SW 1271 (cell line): Measurements from ENCODE around the gene KCNQ5.
"Not testable (repeated sequence)": the region's sequence is repeated elsewhere in the genome, so short reads cannot be mapped to it uniquely, and the experiment has no call there.

ENCODE experiments used
- DNase-seq, 2 experiments: peaks; one replicate each; lab custom pipeline; 2025; lab: John Stamatoyannopoulos, UW

KCNQ5 gene

GRCh38 chr6:72621291-72622093 is at the start of gene KCNQ5:
Gene KCNQ5 (plus strand): TSS chr6:72622064.
- DNase-seq, result no peak

DNA sequence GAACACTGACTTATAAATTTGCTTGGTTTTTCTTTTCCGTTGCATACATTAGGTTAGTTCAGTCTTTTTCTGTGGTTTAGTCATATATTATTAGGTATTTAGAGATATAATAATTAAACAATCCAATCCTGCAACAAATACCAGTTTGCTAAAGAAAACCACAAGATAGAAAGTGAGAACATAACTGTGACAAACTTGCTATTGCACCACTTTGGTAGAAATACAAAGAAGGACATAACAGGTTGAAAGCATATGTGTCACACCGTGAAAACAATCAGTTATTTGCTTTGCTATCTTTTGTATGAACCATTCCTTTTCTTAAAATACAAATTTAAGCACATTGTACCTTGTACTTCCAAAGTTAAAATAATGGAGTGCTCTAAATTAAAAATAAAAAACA is 42.0 kb upstream of the KCNQ5 start:
- DNase-seq, result no peak

DNA sequence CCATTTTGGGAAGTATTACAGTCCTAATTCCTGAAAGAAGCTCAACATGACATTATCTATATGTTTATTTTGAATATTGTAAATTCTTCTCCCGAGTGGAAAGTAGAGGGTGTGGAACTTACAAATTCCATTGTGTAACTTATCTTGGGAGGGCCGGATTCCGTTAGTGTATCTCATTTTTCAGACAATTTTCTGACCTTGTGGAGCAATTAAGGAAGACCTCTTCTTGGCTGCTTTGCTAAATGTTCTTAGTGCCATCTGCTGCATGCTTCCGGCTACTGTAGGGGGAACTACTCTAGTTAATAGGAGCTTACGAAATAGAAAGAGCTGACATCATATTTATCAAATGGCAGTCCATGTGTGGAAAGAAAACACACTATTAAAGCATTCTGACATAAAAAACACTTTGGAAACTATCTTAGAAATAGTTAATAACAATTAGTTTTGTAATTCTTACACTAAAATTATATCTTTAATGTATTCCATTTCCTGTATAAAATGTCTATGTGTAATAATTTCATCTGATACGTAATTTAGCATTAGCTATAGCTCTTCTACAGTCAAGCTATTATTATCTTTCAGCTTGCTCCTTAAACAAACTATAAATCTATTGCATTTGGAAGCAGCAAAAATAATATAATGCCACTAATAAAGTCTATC is 41.5 kb upstream of the KCNQ5 start:
- DNase-seq, result peak; percentile 34 to 81

GRCh38 chr6:72580950-72581349 is 40.9 kb upstream of the KCNQ5 start:
- not testable (repeated sequence) for DNase-seq

DNA sequence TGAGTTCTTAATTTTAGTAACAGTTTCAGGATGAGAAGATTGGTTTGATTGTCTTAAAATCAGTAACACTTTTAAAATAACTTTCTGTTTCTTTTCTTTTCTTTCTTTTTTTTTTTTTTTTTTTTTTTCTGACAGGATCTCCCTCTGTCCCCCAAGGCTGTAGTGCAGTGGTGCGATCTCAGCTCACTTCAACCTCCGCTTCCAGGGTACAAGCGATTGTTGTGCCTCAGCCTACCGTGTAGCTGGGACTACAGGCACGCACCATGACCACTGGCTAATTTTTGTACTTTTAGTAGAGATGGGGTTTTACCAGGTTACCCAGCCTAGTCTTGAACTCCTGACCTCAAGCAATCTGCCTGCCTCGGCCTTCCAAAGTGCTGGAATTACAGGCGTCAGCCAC is 33.7 kb upstream of the KCNQ5 start:
- DNase-seq, result no peak

GRCh38 chr6:72589096-72589495 is 32.8 kb upstream of the KCNQ5 start:
- no peak for DNase-seq

DNA sequence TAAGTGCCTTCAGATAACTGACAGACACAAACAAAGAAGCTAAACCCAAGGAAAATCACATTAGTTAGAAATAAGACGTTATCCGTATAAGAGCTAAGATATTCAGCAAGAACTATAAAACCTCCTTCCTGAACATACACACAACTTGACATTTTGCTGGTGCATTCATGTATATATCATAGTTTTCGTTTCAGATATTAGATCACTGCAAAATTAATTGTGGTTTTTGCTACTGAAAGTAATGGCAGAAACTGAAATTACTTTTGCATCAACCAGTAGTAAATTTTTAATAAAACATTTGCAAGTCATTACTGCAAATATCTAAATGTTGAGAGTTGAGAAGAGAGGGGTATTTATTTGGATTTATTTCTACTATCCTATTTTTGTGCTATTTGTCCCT is 26.1 kb upstream of the KCNQ5 start:
- DNase-seq, result no peak

- peak in 1 of 2 experiments; percentile 36 for DNase-seq
Observed at GRCh38 chr6:72616406-72617015, 5.4 kb upstream of the KCNQ5 start.

- no peak for DNase-seq
Observed at GRCh38 chr6:72617721-72618120, 4.1 kb upstream of the KCNQ5 start.

GRCh38 chr6:72619883-72620696 is 1.8 kb upstream of the KCNQ5 start:
- DNase-seq, result no peak

GRCh38 chr6:72620871-72621290 is 983 bp upstream of the KCNQ5 start:
- DNase-seq, result no peak

DNA sequence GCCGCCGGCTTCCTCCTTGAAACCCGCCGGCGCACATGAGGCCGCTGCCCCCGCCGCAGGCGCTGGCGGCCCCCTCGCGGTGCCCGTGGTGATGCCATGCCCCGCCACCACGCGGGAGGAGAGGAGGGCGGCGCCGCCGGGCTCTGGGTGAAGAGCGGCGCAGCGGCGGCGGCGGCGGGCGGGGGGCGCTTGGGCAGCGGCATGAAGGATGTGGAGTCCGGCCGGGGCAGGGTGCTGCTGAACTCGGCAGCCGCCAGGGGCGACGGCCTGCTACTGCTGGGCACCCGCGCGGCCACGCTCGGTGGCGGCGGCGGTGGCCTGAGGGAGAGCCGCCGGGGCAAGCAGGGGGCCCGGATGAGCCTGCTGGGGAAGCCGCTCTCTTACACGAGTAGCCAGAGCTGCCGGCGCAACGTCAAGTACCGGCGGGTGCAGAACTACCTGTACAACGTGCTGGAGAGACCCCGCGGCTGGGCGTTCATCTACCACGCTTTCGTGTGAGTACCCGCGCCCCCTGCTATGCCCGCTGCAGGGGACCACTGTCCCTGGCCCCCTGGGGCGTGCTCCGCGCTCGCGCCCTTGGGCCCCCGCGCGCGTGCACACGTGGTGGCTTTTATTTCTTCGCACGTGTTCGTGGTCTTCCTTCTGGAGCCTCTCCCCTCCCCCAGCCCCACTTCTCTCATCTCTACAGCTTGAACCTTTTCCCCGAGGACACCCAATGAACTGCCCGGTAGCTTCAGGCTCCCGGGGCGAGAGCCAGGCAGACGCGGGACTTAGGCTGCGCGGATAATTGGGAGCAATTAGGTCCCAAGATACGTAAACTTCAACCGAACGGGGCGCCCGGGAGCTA is 453 bp downstream of the KCNQ5 start:
- peak; percentile 12 to 39 for DNase-seq

- no peak for DNase-seq
Observed at GRCh38 chr6:72623808-72624207, 1.9 kb downstream of the KCNQ5 start.

GRCh38 chr6:72624557-72625160 is 2.8 kb downstream of the KCNQ5 start:
- DNase-seq, result peak; percentile 12 to 64

GRCh38 chr6:72626126-72626525 is 4.3 kb downstream of the KCNQ5 start:
- no peak for DNase-seq

DNA sequence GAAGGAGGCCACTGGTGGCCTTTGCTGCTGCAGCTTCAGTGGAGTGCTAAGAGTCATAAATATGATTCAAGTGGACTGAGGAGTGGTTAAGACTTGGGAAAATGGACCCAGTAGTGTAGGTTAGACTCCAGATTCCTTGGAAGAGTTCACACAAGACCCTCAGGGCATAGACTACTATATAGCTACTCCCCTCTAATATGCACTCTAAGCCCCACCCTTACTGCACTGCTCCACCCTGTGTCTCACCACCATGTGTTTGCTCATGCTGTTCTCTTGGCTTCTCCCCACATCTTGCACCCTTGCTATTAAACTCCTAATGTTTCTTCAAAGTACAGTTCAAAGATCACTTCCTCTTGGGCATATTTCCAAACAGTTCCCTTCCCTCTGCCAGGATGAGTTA is 5.7 kb downstream of the KCNQ5 start:
- DNase-seq, result no peak

DNA sequence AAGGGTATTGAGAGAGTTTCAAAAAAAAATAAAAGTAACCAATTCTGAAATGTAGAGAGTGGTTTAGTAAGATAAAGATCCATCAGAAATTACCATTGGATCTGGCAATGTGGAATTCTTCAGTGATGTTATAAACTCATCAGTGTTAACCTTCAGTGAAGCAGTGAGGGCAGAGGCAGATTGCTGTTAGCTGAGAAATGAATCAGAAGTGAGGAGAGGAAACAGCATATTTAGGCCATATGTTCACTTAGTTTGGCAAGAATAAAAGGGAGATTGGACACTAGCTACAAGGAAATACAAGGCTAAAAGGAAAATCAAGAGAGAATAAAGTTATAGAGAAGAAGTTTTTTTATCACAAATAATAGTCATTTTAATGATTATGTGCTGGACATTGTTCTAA is 9.6 kb downstream of the KCNQ5 start:
- DNase-seq, result no peak

DNA sequence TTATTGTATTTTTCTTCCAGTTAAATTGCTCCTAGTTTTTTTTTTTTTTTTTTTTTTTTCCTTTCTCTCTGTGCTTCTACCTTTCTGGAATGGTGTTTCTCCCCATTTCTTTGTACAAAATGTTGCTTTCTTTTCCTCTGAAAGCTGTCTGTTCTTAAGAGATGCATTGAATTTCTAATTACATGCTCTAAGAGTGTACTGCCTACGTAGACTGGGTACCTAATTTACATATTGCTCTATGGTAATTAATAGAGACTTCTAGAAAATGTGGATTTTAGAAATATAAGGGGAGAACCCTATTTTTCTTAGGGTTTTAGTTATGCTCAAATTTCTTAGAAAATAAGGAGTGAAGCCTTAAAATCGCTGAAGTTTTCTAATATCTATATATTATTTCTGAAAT is 13.8 kb downstream of the KCNQ5 start:
- no peak for DNase-seq

DNA sequence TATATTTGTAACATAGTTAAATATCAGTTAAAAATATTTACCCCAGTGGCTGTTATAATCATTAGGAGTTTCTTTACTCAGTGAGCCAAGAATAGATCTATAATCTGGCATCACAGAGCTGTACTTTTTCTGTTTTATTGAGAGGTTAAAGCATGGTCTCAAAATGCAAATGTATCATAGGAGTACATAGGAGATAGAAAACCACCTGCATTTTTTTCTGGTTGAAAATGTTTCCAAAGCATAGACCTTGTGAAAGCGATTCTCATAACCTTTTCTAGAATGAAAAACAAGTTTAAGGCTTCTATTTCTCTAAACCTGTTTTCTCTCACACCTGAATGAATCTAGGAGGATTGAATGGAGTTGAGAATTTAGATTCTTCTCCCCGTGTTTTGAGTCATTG is 14.4 kb downstream of the KCNQ5 start:
- no peak for DNase-seq

GRCh38 chr6:72636786-72637185 is 14.9 kb downstream of the KCNQ5 start:
- no peak for DNase-seq
